Endothelial cell (in vitro differentiated cells): Measurements from ENCODE around the gene RAB4A. TPM values are rescaled to one million over a fixed set of nuclear protein-coding genes. Genes with fewer than 3 reads are reported as not detected.

ENCODE experiments used
- DNase-seq: peaks from one replicate; pipeline ENCODE4 v3.0.0; 2021; ENCODE audit warnings: low spot score
- H3K27ac Mint-ChIP-seq: one replicate; pipeline ENCODE4 v1.8.0; 2021; ENCODE audit warnings: mixed read lengths, inconsistent platforms; ENCODE audit not compliant: unreplicated experiment
- H3K27me3 Mint-ChIP-seq: one replicate; pipeline ENCODE4 v1.8.0; 2021; ENCODE audit warnings: mild to moderate bottlenecking, moderate library complexity, mixed read lengths, inconsistent platforms; ENCODE audit not compliant: unreplicated experiment
- H3K36me3 Mint-ChIP-seq: one replicate; pipeline ENCODE4 v1.8.0; 2021; ENCODE audit warnings: mild to moderate bottlenecking, low read depth, mixed read lengths, inconsistent platforms; ENCODE audit not compliant: unreplicated experiment
- H3K4me1 Mint-ChIP-seq: one replicate; pipeline ENCODE4 v1.8.0; 2021; ENCODE audit warnings: mild to moderate bottlenecking, mixed read lengths, inconsistent platforms; ENCODE audit not compliant: unreplicated experiment
- H3K4me3 Mint-ChIP-seq: one replicate; pipeline ENCODE4 v1.8.0; 2021; ENCODE audit warnings: mild to moderate bottlenecking, mixed read lengths, inconsistent platforms; ENCODE audit not compliant: unreplicated experiment
- H3K9me3 Mint-ChIP-seq: one replicate; pipeline ENCODE4 v1.8.0; 2021; ENCODE audit warnings: mixed read lengths, inconsistent platforms; ENCODE audit not compliant: unreplicated experiment
- total RNA-seq: library from RNA; stranded (reverse); fragmentation: NEBNext Ultra II Directional; extraction: Animal tissue kit (Norgen Biotek cat#: 25700); gene quantifications from one replicate; pipeline ENCODE4 v1.2.1, GENCODE V29; 2021; ENCODE audit not compliant: unreplicated experiment
- TF ChIP-seq, protein P1 (sequence below): fragments of 200-600 bp; sonication (generic); IDR thresholded peaks from one replicate; pipeline ENCODE4 v1.5.0; 2021; ENCODE audit warnings: antibody characterized with exemption; ENCODE audit not compliant: unreplicated experiment

The RAB4A gene
- total RNA-seq, 1 donor from 2014 or later, result 80.4 TPM

DNA sequence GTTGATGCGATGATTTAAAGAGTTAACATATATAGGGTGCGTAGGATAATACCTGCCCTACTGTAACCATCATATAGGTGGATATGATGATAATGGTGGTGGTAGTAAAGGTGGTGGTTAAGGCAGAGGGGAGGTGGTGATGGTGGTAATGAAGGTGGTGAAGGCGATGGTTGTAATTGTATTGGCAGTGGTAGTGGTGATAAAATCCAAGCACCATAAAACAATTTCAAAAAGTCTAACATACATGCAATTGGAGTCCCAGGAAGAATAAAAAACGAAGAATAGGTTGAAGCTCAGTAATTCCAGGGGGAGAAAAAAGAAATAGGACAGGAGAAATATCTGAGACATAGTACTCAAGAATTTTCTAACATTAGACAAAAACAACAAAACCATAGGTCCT, 27.3 kb upstream of the RAB4A start:
- H3K4me3 Mint-ChIP-seq, result no peak overlapping the region
- no peaks in the 10 kb centered on the region for H3K4me1 Mint-ChIP-seq

DNA sequence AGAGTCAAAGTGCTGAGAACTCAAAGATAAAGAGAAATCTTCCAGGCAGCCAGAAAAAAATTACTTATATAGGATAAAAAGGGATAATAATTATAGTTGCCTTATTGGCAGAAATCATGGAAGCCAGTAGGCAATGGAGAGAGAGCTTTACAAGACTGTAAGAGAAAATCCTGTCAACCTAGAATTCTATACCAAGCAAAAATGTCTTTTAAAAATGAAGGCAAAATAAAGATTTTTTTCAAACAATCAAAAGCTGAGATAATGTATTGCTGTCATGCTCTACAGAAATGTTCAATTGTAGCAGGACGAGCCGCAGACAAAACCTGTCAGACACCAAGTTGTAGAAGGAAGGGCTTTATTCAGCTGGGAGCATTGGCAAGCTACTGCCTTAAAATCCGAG, 26.8 kb upstream of the RAB4A start:
- DNase-seq, result no peak
- peaks cover 1% of the 10 kb centered on the region for H3K27me3 Mint-ChIP-seq
- H3K27ac Mint-ChIP-seq, result no peak overlapping the region
- H3K4me3 Mint-ChIP-seq, result no peak overlapping the region
- H3K36me3 Mint-ChIP-seq, result no peaks in the 10 kb centered on the region
- no peaks in the 10 kb centered on the region for H3K4me1 Mint-ChIP-seq
- TF ChIP-seq, protein P1, sequence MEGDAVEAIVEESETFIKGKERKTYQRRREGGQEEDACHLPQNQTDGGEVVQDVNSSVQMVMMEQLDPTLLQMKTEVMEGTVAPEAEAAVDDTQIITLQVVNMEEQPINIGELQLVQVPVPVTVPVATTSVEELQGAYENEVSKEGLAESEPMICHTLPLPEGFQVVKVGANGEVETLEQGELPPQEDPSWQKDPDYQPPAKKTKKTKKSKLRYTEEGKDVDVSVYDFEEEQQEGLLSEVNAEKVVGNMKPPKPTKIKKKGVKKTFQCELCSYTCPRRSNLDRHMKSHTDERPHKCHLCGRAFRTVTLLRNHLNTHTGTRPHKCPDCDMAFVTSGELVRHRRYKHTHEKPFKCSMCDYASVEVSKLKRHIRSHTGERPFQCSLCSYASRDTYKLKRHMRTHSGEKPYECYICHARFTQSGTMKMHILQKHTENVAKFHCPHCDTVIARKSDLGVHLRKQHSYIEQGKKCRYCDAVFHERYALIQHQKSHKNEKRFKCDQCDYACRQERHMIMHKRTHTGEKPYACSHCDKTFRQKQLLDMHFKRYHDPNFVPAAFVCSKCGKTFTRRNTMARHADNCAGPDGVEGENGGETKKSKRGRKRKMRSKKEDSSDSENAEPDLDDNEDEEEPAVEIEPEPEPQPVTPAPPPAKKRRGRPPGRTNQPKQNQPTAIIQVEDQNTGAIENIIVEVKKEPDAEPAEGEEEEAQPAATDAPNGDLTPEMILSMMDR, result no peak
- no peaks in the 10 kb centered on the region for H3K9me3 Mint-ChIP-seq

More for the DNA sequence above, 27.3 kb upstream of the RAB4A start:
- Mint-ChIP-seq H3K27me3 (peaks cover 1% of the 10 kb centered on the region), H3K27ac (no peak overlapping the region), H3K9me3 (no peaks in the 10 kb centered on the region), H3K36me3 (no peaks in the 10 kb centered on the region)
- no peak for DNase-seq
- TF ChIP-seq, protein P1, result no peak

DNA sequence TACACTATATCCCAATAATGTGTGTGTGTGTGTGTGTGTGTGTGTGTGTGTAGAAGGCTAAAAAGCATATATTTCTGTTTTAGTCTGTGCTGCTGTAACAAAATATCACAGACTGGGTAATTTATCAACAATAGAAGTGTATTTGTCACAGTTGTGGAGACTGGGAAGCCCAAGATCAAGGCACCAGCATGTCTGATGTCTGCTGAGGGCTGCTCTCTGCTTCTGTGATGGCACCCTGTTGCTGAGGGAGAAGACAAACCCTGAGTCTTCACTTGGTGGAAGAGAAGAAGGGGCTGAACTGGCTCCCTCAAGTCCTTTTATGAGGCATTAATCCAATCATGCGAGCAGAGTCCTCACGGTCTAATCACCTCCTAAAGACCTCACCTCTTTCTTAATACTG, 23.0 kb upstream of the RAB4A start:
- H3K27me3 Mint-ChIP-seq, result peaks cover 1% of the 10 kb centered on the region
- no peaks in the 10 kb centered on the region for H3K9me3 Mint-ChIP-seq
- DNase-seq, result no peak
- no peak overlapping the region for H3K4me3 Mint-ChIP-seq
- H3K27ac Mint-ChIP-seq, result no peak overlapping the region
- no peaks in the 10 kb centered on the region for H3K36me3 Mint-ChIP-seq
- TF ChIP-seq, protein P1, result no peak
- peaks cover 8% of the 10 kb centered on the region for H3K4me1 Mint-ChIP-seq

DNA sequence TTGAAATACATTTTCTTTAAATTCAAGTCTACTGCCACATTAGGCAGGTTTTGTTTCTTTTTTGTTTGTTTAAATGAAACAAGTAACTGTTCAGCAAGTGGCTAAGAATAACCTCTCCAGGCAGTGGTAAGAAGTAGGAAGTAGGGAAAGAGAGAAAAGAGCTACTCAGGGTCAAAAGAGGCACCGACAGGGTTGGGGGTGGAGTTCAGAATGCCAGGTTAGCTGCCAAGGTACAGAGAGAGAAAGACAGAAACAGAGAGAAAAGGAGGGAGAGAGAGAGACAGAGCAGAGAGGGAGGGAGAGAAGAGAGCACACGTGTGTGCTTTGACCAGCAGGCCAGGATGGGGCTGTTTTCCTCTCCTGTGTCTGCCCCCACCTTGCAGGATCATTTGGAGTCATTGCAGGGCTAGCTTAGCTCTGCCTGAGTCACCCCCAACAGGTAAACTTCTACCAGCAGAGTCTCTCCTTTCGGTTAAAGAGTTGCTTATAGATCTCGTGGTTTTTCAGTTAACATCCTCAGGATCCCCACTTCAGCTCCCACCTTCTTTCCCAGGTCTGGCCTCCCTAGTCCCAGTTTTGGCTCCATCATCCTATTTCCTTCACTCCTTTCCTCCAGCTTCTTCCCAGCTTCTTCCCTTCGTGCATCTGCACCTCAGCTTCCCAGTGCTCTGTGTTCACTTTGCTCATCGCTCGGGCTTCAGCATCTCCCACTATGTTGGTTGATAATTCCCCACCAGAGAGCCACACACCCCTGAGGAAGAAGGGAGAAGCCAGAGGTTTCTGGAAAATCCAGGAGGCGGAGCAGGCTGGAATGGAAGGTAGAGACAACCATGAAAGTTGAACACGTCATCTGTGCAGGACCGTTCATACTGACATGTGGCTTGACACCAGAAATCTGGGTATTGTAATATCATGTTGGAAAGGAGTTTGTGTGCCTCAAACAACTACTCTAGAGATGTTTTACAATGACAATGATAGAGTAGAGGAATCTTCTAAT, 21.8 kb upstream of the RAB4A start:
- no peak overlapping the region for H3K4me3 Mint-ChIP-seq
- H3K27me3 Mint-ChIP-seq, result peaks cover 1% of the 10 kb centered on the region
- DNase-seq, result no peak
- no peaks in the 10 kb centered on the region for H3K36me3 Mint-ChIP-seq
- no peak overlapping the region for H3K27ac Mint-ChIP-seq
- H3K4me1 Mint-ChIP-seq, result peaks cover 12% of the 10 kb centered on the region
- TF ChIP-seq, protein P1, result no peak
- H3K9me3 Mint-ChIP-seq, result no peaks in the 10 kb centered on the region
